ENCODE measurements around the gene PRG2.
"Not testable (repeated sequence)": the region's sequence is repeated elsewhere in the genome, so short reads cannot be mapped to it uniquely, and the experiment has no call there.

Gene PRG2

DNA sequence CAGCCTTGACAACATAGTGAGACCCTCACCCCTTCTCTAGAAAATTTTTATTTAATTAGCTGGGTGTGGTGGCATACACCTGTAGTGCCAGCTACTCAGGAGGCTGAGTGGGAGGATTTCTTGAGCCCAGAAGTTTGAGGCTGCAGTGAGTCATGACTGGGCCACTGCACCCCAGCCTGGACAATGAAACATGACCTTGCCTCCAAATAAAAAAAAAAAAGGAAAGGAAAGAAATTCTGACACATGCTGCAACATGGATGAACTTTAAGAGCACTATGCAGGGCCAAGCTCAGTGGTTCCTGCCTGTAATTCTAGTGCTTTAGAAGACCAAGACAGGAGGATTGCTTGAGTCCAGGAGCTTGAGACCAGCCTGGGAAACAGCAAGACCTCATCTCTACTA is 27.7 kb upstream of the PRG2 start:
- DNase-seq = no peak

GRCh38 chr11:57417056-57417455 is 26.6 kb upstream of the PRG2 start:
- peak; percentile 20 for DNase-seq

DNA sequence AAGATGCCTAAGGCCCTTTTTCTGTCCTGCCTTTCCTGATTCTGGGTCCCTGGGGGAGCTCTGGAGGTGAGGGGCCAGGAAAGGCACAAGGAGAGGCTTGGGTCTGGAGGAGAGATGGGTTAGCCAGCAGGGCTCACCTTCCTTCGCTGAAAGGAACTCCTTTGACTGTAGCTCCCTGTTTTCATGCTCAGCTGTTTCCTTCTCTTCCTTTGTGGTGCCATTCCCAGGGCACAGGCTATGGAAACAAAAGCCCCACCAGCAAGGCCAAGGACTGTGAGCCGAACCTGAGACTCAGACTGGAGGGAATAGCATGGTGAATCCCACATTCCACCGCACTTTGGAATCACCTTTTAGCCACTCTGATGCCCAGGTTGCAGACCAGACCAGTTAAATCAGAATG is 26.0 kb upstream of the PRG2 start:
- DNase-seq = no peak

DNA sequence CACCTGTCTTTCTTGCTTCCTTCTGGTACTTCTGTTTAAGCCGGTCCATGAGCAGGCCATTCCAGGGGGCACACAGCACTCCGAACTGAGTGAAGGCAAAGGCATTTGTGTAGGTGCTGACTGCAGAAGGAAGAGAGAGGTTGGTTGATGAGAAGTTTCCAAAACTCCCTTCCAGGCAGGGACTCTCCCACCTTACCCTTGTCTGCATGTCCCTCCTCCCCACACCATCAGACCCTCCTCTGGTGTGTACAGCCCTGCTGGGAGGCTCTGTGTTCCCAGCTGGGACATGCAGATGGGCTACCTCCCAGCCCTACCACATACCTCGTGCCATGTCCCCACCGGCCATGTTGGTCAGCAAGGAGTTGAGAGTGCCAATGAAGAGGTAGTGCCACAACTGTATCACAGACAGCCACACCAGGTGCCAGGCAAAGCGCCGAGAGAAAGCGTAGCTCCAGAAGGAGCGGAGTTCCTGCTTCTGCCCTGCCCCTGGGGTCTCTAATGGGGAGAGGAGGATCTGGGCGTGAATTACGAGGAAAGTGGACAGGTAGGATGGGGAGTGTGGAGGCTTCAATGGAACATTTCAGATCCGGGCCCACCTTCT is 24.3 kb upstream of the PRG2 start:
- DNase-seq = no peak

DNA sequence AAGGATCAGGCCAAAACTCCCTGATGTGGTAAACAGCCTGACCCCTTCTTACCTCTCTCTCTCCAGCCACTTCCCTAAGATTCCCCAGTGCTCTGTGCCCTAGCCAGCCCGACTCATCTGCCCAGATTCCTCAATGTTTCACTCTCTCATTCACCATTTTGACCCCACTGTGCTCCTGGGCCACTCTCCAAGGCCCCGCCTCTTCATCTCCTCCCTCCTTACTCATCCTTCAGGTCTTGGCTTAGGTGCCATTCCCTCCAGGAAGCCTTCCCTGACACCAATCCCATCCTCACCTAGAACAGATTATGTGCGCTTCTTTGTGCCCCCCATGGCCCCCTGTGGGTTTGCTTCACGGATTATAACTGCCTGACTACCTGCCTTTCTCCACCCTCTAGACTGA is 23.2 kb upstream of the PRG2 start:
- no peak for DNase-seq

DNA sequence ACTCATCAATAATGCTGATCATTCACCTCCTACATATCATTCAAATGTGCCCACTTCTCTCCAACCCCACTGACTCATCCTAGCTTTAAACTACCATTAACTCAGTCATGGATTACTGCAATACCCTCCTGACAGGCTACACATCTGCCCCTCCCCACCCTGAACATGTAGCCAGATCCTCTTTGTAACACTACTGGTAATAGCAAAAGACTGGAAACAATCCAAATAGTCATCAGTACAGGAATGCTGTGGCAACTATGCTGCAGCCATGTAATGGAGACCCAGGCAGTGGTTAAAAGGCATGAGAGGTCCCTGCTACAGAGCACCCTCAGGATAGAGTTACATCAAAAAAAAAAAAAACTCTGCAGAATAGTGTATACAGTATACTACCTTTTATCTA is 19.8 kb upstream of the PRG2 start:
- DNase-seq = peak; percentile 88

- no peak for DNase-seq
Observed at GRCh38 chr11:57409321-57410100, 19.1 kb upstream of the PRG2 start.

DNA sequence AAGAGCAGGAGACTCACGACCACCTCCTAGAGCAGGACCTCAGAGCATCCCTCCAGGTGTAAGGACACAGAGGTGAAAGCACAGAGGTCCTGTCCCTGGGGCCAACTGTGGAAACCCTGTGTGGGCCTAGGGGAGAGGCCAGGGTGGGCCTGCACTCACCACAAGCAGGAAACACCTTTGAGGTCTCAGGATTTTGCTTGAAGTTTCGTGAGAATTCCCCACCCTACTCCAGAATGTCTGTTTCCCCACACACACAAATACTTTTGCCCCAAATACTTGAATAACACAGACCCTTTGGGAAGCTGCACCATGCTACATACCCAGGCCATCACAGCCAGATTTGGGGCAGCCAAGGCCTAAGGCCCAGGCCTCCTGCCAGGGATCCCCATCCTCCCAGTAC is 18.3 kb upstream of the PRG2 start:
- DNase-seq = no peak

DNA sequence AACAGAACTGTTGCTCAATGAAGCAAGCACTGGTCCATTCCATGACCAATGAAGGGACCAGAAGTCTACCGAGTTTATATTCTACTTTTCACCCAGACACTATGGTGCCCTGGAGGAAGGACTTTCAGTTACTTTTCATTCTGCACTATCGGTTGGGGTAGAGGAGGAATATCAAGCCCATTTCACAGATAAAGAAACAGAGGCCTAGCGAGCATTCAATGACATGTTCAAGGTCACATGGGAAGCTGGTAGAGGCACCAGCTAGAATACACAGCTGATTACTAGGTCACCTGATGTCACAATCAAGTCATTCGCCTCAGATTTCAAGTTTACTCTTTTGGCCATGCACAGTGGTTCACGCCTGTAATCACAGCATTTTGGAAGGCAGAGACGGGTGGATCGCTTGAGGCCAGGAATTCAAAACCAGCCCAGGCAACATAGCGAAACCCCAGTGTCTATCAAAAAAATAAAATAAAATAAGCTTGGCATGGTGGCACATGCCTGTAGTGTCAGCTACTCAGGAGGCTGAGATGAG is 17.6 kb upstream of the PRG2 start:
- no peak for DNase-seq

GRCh38 chr11:57407010-57407920 is 16.8 kb upstream of the PRG2 start:
- no peak for DNase-seq

- DNase-seq = no peak
Observed at GRCh38 chr11:57406337-57406904, 16.0 kb upstream of the PRG2 start.

GRCh38 chr11:57405271-57405860 is 14.9 kb upstream of the PRG2 start:
- no peak for DNase-seq

DNA sequence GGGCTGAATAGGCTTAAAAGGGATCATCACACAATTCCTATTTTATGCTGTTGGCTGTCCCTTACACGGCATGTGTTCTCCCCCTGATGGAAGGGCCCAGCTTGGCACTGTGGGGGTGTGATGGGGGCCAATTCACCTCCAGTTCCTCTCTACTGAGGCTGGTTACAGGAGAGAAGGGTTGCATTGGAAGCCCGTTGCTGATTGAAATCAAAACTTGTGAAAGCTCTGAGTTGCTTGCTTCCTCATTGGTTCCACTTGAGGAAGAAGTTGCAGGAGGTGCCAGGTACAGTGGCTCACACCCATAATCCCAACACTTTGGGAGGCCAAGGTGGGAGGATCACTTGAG is 13.3 kb upstream of the PRG2 start:
- DNase-seq = no peak

- not testable (repeated sequence) for DNase-seq
Observed at GRCh38 chr11:57403003-57403801, 12.8 kb upstream of the PRG2 start.

- no peak for DNase-seq
Observed at GRCh38 chr11:57402188-57403002, 11.9 kb upstream of the PRG2 start.

GRCh38 chr11:57399972-57400578 is 9.6 kb upstream of the PRG2 start:
- DNase-seq = no peak

DNA sequence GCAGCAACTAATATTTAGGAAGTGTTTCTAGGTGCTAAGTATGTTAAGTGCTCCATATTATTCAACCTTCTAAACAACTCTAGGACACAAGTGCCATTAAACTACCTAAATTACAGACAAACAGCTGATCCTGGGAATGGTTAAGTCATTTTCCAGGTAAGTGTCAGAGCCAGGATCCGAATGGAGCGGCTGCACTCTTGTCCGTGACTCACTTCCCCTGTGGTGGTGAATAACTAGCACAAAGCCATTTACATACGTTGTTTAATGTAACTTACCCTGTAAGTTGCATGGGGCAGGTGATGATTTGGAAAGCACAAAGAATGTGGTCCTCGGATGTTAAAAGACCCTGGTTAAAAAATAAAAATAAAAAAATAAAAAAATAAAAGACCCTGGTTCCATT is 8.8 kb upstream of the PRG2 start:
- DNase-seq = no peak

- DNase-seq = no peak
Observed at GRCh38 chr11:57397394-57397990, 7.0 kb upstream of the PRG2 start.

DNA sequence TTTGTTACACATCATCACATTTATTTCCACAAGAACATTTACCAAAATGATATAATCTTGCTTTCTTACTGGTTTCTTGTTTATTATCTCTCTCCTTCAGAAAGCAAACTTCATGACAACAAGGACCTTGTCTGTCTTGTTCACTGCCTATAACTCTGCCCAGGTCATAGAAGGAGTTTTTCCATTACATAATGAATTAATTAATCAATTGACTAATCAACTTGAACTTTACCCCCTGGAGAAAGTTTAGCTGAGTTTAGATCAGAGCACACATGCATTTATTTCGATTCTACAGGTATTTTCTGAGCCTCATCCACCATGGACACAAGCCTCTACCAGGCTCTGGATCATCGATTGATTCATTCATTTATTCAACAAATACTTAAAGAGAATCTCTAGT is 6.3 kb upstream of the PRG2 start:
- no peak for DNase-seq
